K562 (cell line): Measurements from ENCODE around the gene AJM1. TPM values are rescaled to one million over a fixed set of nuclear protein-coding genes. Genes with fewer than 3 reads are reported as not detected.

Experiments
- ATAC-seq: fragments of 200-7000 bp; cut with Tn5 transposase; 3 replicates; pipeline ENCODE4 v1.9.1; 2020; ENCODE audit warnings: moderate library complexity
- BruUV-seq: library from RNA; stranded (reverse); fragments of 400-500 nt; replicated peaks from 2 replicates; lab custom pipeline; 2021; lab: Mats Ljungman, UMichigan
- CTCF ChIA-PET: fragments of 300-600 bp; formaldehyde crosslinking; extraction: SDS; loops from one replicate; lab custom pipeline; 2021; ENCODE audit warnings: low intra/inter-chr PET ratio; lab: Yijun Ruan, JAX
- POLR2A ChIA-PET: fragments of 300-600, 350-650 bp; sonication (Branson Sonifier 250); formaldehyde crosslinking; extraction: SDS; loops from one replicate; lab custom pipeline; 2021; ENCODE audit warnings: antibody characterized with exemption, inconsistent platforms; lab: Yijun Ruan, JAX
- DNase-seq, 4 experiments: peaks; one replicate each; pipeline versions ENCODE4 v3.0.0 to v3.0.0-alpha.2; 2011 to 2018; ENCODE audit warnings: low spot score in 3 of 4, mixed read lengths in 3 of 4; ENCODE audit errors: extremely low read depth in 1 of 4
- FAIRE-seq: peaks from 2 replicates; lab custom pipeline; 2011; peaks lifted over from hg19 to GRCh38; lab: Jason Lieb, UNC
- H2AFZ ChIP-seq: 2 replicates; pipeline ENCODE4 v1.6.0; 2011; ENCODE audit warnings: low read depth, low read length, control low read depth, inconsistent platforms
- H3K27ac ChIP-seq: fragments of 200-600 bp; 3 replicates; pipeline ENCODE4 v1.8.0; 2011; ENCODE audit warnings: low read depth, mild to moderate bottlenecking, control low read depth, inconsistent platforms, low read length, moderate library complexity, mixed read lengths; ENCODE audit errors: extremely low read depth
- H3K27me3 ChIP-seq, 2 experiments: fragments of 300-600 bp in 1 of 2; 2 replicates in 1 of 2; 3 replicates in 1 of 2; pipeline versions ENCODE4 v1.6.0 to v1.8.0; 2011; ENCODE audit warnings: inconsistent platforms in 2 of 2, low read length in 2 of 2, mild to moderate bottlenecking in 1 of 2, mixed read lengths in 1 of 2, moderate library complexity in 1 of 2; ENCODE audit not compliant: control insufficient read depth in 2 of 2, insufficient read depth in 2 of 2
- H3K36me3 ChIP-seq: fragments of 300-600 bp; 3 replicates; pipeline ENCODE4 v1.8.0; 2011; ENCODE audit warnings: mild to moderate bottlenecking, low read length, inconsistent platforms; ENCODE audit not compliant: control insufficient read depth, insufficient read depth
- H3K4me1 ChIP-seq, 2 experiments: fragments of 200-600 bp in 1 of 2; replicated peaks in 1 of 2; 2 replicates in 1 of 2; 3 replicates in 1 of 2; pipeline versions ENCODE4 v1.5.1 to v1.8.0; 2011; ENCODE audit warnings: inconsistent platforms in 2 of 2, low read length in 2 of 2, mild to moderate bottlenecking in 1 of 2, mixed read lengths in 1 of 2, moderate library complexity in 1 of 2; ENCODE audit not compliant: control insufficient read depth in 2 of 2, insufficient read depth in 2 of 2
- H3K4me2 ChIP-seq: 2 replicates; pipeline ENCODE4 v1.6.1; 2011; ENCODE audit warnings: low read length, control low read depth, inconsistent platforms, mixed read lengths; ENCODE audit not compliant: insufficient read depth
- H3K4me3 ChIP-seq: fragments of 200-600 bp; sonication (generic), shearing (Covaris generic); 2 replicates; pipeline ENCODE4 v1.5.1; 2016; ENCODE audit warnings: control low read depth, inconsistent platforms
- H3K79me2 ChIP-seq: fragments of 200-600 bp; 3 replicates; pipeline ENCODE4 v1.8.0; 2011; ENCODE audit warnings: low read length, inconsistent platforms; ENCODE audit not compliant: control insufficient read depth, insufficient read depth
- H3K9ac ChIP-seq, 2 experiments: 2 replicates each; pipeline versions ENCODE4 v1.6.0 to v1.6.1; 2011; ENCODE audit warnings: low read depth in 2 of 2, low read length in 2 of 2, control low read depth in 1 of 2, inconsistent platforms in 1 of 2, mild to moderate bottlenecking in 1 of 2, mixed read lengths in 1 of 2; ENCODE audit not compliant: insufficient read depth in 1 of 2
- H3K9me1 ChIP-seq: one replicate; pipeline ENCODE4 v1.6.0; 2011; ENCODE audit warnings: inconsistent platforms, mild to moderate bottlenecking, low read length, moderate library complexity; ENCODE audit not compliant: control insufficient read depth, insufficient read depth
- H3K9me3 ChIP-seq: replicated peaks from 2 replicates; pipeline ENCODE4 v1.5.1; 2011; ENCODE audit warnings: low read depth, low read length, inconsistent platforms; ENCODE audit not compliant: control insufficient read depth, insufficient read depth
- H4K20me1 ChIP-seq: replicated peaks from 2 replicates; pipeline ENCODE4 v1.6.1; 2011; ENCODE audit warnings: low read length, inconsistent platforms, mixed read lengths; ENCODE audit not compliant: control insufficient read depth, insufficient read depth
- CEBPG ChIP-seq, 3 experiments: fragments of 200-800 bp in 1 of 3; sonication (Bioruptor generic) in 1 of 3; sonication (generic) in 1 of 3; formaldehyde crosslinking in 1 of 3; IDR thresholded peaks in 2 of 3; conservative IDR thresholded peaks in 1 of 3; 2 replicates each; pipeline versions ENCODE4 v1.6.1 to v1.8.0; 2016 to 2022; ENCODE audit warnings: missing compliant biosample characterization in 2 of 3, missing genetic modification characterization in 2 of 3, mild to moderate bottlenecking in 1 of 3, missing genetic modification reagents in 1 of 3
- HMGN3 ChIP-seq: IDR thresholded peaks from 2 replicates; pipeline ENCODE4 v1.6.1; 2011; ENCODE audit warnings: borderline replicate concordance, low read depth, mild to moderate bottlenecking, mixed read lengths, low read length; ENCODE audit not compliant: insufficient read length; ENCODE audit errors: extremely low read depth
- MYNN ChIP-seq, 2 experiments: sonication (generic); formaldehyde crosslinking in 1 of 2; IDR thresholded peaks; 2 replicates each; pipeline versions ENCODE4 v1.5.0 to v1.6.1; 2016 to 2020; ENCODE audit warnings: antibody characterized with exemption in 1 of 2, missing genetic modification reagents in 1 of 2
- POLR2G ChIP-seq: fragments of 200-400 bp; formaldehyde crosslinking; IDR thresholded peaks from 2 replicates; pipeline ENCODE4 v1.6.1; 2017; ENCODE audit warnings: low read depth, mild to moderate bottlenecking, antibody characterized with exemption, low read length, moderate library complexity
- RBFOX2 ChIP-seq: fragments of 200-400 bp; formaldehyde crosslinking; IDR thresholded peaks from 2 replicates; pipeline ENCODE4 v1.6.1; 2017; ENCODE audit warnings: low read depth, mild to moderate bottlenecking, low read length, moderate library complexity
- ZBED1 ChIP-seq: IDR thresholded peaks from 2 replicates; pipeline ENCODE4 v1.6.1; 2014
- ZNF143 ChIP-seq: sonication (generic); formaldehyde crosslinking; IDR thresholded peaks from 2 replicates; pipeline ENCODE4 v1.9.0; 2022; ENCODE audit warnings: mild to moderate bottlenecking, missing genetic modification reagents
- WGBS: fragments of 100-300 bp; shearing (Covaris generic); methylation state at CpG from one replicate; pipeline ENCODE4 v1.1.6; 2016; ENCODE audit warnings: low coverage, mixed read lengths; ENCODE audit not compliant: insufficient coverage; ENCODE audit errors: missing lambda C conversion rate; 5-methylcytosine and 5-hydroxymethylcytosine counted together
- in situ Hi-C: fragments of 300-500 bp; cut with MboI; formaldehyde crosslinking; loops from 4 replicates; pipeline ENCODE4 v1.15.0; 2018; ENCODE audit warnings: inconsistent platforms, mixed read lengths
- intact Hi-C: fragments of 100-400 bp; cut with micrococcal nuclease; formaldehyde crosslinking; loops from 2 replicates; pipeline ENCODE4 v1.14.2; 2022
- polyA plus RNA-seq, 8 experiments: library from polyadenylated mRNA; depleted of rRNA in 4 of 8; stranded (reverse) in 5 of 8; unstranded in 3 of 8; fragments of >200 nt; fragmentation: Nextera tagmentation in 2 of 8; fragmentation: Illumina TruSeq in 1 of 8; extraction: Ambion mirVana in 2 of 8; extraction: Trizol in 1 of 8; gene quantifications; 2 replicates each; pipeline versions ENCODE4 v1.2.1 to v1.2.3, GENCODE V29; 2011 to 2014; ENCODE audit warnings: inconsistent platforms in 1 of 8, missing spikeins in 1 of 8
- total RNA-seq, 7 experiments: library from RNA; depleted of rRNA in 6 of 7; stranded (reverse); fragments of >200 nt in 6 of 7; fragmentation: Illumina TruSeq in 2 of 7; extraction: Trizol in 2 of 7; gene quantifications; 2 replicates each; pipeline versions ENCODE4 v1.2.1 to v1.2.3, GENCODE V29; 2011 to 2021; ENCODE audit warnings: low replicate concordance in 1 of 7
- TF ChIP-seq, protein P1 (sequence below): sonication (generic); formaldehyde crosslinking; IDR thresholded peaks from 2 replicates; pipeline ENCODE4 v1.9.0; 2022; ENCODE audit warnings: mild to moderate bottlenecking, missing genetic modification reagents

AJM1 gene
- total and polyA plus RNA-seq, 9 of the 15 experiments (the other 6 are each of a cell fraction or from before 2014, with no cell fraction given): 0.01 to 3.7 (median 0.65) TPM; not detected in 1

DNA sequence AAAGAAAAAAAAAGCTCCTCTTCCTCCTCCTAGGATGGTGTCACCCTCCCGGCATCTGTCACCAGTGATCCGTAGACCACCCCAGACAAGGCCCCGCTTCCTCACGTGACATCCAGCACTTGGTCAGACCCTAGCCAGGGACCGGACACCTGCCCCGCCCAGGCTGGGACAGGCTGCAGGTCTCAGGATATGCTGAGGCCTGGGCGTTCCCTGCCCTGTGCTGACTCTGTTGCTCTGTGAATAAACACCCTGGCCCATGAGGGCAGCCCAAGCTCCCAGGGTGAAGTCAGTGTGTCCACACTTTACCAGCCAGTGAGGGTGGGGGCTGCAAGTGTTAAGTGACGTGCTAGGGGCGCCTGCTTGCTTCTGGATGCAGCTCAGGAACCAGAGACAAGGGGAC lies 18.3 kb downstream of the AJM1 start:
- intact Hi-C loops: no loop called here
- Histone ChIP-seq H3K4me2 (no peak overlapping the region), H3K9me3 (no peaks in the 10 kb centered on the region), H3K79me2 (peaks cover 19% of the 10 kb centered on the region), H3K4me3 (no peak overlapping the region), H3K9me1 (peaks cover 4% of the 10 kb centered on the region), H4K20me1 (peaks cover 16% of the 10 kb centered on the region; the same call in 1 of the 2 replicates), H2AFZ (no peak overlapping the region), H3K27ac (no peak overlapping the region), H3K36me3 (peaks cover 54% of the 10 kb centered on the region; the same call in 2 of the 3 replicates), H3K27me3 (no peaks in the 10 kb centered on the region), H3K4me1 (peaks cover 5 to 63% of the 10 kb centered on the region in 2 experiments; a peak in 3 of 5 replicates), H3K9ac (peak overlapping the region in 1 of 2 experiments; percentile 28; a peak in 1 of 4 replicates)
- peak; percentile 56 for TF ChIP-seq POLR2G
- no peak for TF ChIP-seq ZBED1
- no peak for TF ChIP-seq HMGN3
- TF ChIP-seq RBFOX2: peak; percentile 52
- no peak for TF ChIP-seq CEBPG (CRISPR knock-in tag; IDR thresholded peaks at IDR 0.05)
- no peak for TF ChIP-seq CEBPG (tag; conservative IDR thresholded peaks at IDR 0.05 in 1 of 2, IDR thresholded peaks at IDR 0.05 in 1 of 2)
- TF ChIP-seq MYNN (IDR thresholded peaks at IDR 0.05): 0 out of 2 replicates have a peak, but pooled peaks have one; percentile 16
- no peak for TF ChIP-seq MYNN (CRISPR knock-in tag; IDR thresholded peaks at IDR 0.05)
- TF ChIP-seq, protein P1, sequence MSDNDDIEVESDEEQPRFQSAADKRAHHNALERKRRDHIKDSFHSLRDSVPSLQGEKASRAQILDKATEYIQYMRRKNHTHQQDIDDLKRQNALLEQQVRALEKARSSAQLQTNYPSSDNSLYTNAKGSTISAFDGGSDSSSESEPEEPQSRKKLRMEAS (CRISPR knock-in tag): no peak
- TF ChIP-seq ZNF143 (CRISPR knock-in tag): no peak
- DNase-seq: no peak
- BruUV-seq: no TSS peak
- 88% methylated on average over 9 of the region's 9 CpGs for WGBS
- peak; percentile 36 for ATAC-seq
- ChIA-PET POLR2A (interaction anchor here (0.7 to 2.5 kb wide), 7 partner anchors 10 to 31 kb away, joined by 3 to 15 read pairs (median 4); partner anchors contain the start of genes AJM1 and TRAF2), CTCF (no interaction called here)
- no peak for FAIRE-seq
- in situ Hi-C loops: no loop called here
